Activated naive CD4-positive, alpha-beta T cell treated with Interleukin-2 at 50 U/mL for 16 hours (primary cell): ENCODE data around the gene AMPD3.

Source experiments
- DNase-seq: peaks from one replicate; pipeline ENCODE4 v3.0.0-alpha.2; 2020

Gene AMPD3

DNA sequence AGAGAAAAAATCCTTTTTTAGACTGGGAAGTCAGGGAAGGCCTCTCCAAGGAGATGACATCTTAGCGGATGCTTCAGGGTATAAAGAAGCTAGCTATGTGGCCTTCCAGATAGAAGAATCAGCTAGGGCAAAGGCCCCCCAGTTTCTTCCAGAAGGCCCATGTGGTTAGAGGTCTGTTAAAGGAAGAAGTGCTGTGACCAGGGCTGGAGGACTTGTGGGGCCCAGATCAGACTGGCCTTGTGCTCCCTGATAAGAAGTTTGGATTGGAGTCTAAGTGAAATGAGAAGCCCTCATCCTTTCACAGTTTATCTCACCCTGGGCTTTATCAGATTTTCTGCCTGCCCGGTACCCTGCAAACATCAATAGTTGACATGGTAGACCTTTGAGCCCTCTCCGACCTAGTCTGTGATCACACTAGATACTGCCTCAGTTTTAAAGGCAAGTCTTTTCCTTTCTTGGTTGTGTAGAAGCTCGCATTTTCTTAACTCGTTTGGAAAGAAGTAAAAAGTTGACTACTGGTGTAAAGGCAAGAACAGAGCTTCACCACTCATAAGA is 7.8 kb downstream of the AMPD3 start:
- no peak for DNase-seq

DNA sequence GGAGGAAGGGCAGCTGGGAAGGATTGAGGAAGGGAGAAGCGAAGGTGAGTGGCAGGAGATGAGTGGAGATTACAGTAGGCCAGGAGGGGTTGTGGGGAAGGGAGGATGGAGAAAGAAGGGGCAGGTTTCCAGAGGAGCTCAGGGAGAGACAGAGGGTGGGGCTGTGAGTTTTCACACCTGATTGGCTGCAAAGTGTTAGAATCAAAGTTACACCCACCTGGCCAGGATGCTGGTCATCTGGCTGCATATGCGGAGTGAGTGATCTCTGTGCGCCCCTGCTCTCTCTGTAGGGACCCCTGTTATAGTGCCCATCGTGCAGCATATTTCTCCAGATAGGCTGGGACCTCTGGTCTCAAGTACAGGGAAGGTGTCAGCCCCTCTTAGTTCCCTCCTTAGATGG is 18.3 kb downstream of the AMPD3 start:
- no peak for DNase-seq

DNA sequence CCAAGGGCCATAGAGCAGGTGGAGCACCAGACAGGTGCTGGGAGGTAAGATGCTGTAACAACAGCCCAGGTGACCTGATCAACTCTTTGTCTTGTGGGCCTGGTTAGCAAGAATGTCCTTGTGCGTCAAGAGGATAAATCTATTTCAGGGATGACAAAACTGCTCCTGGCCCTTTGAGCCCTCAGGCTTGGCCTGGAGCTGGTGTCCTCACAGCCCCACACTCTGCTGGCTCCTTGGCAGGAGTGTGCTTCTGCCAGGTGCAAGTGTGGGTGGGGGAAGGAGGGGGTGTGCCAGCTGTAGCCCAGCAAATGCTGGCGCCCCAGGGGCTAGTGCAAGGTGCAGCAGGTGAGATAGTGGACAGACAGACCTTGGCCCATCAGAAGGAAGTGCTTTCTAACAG is 19.5 kb downstream of the AMPD3 start:
- DNase-seq = no peak

DNA sequence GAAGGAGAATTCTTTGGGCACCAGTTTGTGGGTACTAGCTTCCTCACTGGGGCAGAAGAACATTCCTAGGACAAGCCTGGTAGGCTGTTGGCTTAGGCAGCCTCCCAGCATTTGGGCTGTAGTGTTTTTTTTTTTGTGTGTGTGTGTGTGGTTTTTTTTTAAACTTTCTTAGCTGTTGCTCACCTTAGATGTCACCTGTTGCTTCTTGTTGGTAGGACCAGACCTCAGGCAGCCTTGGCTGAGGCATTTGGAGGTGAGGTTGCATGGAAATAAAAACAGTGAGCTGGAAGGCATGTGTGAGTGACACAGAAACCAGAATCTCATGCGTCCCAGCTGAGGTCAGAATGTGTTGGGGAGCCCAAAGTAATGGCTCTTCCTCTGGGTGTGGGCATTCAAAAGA is 21.3 kb downstream of the AMPD3 start:
- no peak for DNase-seq

DNA sequence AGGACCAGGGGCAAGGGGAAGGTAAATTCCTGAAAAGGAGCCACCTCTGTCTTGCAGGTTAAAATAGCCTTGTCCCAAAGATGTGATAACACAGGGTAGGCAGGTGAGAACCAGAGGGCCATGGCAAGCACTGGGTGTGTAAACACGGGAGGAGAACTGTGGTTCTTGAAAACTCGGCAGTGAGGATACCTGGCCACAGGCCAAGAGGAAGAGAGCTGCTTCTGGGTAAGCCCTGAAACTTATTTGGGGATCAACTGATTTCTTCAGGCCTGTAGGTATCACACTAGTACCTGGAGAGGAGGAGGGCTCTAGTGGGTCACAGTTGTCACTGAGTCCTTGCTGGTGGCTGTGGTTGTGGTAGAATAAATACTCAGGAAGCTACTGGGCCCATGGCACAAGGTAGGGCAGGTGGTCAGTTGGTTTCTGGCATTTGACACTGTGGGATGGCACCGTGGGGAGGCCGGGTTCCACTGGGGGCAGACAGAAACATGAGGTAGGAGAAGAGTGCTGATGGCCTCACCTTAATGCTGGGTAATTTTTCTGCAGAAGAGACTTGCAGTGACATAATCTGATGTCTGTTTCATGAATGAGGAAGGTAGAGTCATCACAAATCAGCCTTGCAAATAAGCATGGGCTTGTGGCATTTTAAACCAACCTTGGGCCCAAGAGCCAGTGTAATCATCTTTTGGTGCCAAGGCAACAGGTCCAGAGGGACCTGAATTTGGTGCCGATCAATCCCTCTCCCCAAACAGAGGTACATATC is 22.0 kb downstream of the AMPD3 start:
- no peak for DNase-seq

DNA sequence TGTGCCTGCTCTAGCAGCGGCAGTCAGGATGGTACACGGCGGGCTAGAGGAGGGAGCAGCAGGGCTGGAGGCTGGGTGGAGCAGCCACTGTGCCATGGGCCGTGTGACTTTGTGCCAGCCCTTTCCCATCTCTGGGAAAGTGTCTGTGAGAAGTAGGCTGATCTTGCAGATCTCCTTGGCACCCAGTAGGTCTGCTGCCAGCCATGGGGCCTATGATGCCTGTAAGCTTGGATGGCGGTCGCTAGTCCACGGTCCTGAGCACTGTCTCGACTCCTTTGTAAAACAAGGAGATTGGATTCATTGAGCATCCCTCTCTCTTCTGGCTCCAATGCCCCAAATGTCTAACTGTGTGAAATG is 22.6 kb downstream of the AMPD3 start:
- no peak for DNase-seq

DNA sequence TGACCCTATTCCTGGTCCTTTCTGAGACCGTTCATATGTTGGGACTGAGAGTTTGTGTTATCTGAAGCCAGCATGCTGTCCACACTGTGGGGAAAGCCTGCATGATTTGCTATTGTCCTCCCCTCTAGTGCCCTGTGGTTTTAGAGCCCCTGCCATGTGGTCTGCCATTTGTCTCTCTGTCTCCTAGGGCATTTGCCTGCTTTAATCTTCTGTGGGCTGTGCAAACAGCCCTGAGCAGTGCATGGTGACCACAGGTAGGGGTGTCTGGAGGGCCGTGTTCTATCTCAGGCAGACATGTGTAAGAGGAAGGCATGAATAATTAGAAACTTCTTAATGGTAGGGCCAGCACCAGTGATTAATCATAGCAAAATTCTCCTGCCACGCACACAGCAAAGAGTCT is 23.0 kb downstream of the AMPD3 start:
- no peak for DNase-seq

DNA sequence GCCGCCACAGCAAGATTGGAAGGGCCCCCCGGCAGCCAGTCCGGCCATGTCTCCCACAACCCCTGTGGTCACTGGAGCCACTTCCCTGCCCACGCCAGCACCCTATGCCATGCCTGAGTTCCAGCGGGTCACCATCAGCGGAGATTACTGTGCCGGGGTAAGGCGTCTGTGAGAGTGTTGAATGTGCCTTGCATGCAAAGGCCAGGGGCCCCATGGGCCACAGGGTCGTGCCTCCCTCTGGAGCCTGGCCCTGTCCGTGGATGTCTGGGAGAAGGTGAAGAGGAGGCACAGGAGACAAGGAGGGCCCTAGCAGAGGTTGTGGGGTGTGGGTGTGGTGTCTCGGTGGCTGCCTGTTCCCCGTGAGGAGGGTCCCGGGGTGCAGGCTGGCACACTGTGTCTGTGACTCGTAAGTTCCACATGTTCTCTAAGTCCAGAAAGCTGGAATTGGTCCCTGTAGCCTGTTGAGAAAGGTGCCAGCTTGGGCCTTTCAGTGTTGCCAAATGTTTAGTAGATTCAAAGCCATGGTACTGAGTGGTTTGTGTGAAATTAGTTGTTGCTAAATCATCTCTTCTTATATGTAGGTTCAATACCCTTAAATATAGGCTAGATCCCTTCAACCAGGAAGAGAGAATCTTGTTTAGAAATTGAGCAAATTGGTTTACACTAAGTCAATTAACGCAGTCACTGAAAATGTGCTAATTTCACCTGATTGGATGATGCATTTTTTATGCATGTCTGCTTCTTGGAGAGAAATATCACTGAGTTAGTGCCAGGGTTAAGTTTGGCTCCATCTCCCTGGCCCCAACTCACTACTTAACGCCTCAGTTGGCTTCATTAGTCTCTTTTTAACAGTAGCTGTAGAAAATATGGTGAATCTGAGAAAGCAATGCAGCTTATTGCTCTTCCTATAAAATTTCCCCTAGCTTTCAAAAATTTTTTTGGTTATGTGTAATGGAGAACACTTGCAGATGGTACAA is 23.8 kb downstream of the AMPD3 start:
- no peak for DNase-seq

DNA sequence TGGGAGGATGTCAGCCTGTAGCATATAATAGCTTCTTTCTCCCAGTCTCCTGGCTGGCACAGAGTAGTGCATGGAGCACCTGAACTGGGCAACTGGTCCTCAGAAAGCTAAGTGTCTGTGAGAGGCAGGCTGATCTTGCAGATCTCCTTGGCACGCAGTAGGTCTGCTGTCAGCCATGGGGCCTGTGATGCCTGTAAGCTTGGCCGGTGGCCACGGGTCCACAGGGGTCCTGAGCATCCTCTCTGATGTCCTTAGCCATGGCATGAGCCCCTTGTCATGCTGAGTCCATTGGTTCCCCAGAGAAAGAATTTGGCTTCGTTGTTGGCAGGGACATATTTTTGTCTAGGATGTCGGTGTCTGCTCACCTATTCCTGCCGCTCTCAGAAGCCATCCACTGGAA is 25.0 kb downstream of the AMPD3 start:
- no peak for DNase-seq

DNA sequence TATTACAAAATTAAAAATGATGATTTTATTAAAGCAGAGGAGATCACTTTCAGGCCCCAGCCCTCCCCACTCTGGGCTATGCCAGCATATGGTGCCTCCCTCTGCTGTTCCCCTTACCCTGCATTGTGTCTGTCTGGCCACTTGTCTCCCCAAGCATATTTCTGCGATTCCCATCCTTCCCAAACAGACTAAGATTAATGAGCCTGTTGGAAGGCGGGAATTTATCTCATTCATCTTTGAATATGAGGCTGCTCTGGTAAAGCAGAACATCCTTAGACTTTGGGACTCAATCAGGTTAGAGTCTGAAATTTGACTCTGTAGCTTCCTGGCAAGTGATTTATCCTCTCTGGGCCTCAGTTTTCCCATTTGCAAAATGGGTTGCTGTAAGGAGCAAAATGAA is 25.7 kb downstream of the AMPD3 start:
- DNase-seq = no peak

DNA sequence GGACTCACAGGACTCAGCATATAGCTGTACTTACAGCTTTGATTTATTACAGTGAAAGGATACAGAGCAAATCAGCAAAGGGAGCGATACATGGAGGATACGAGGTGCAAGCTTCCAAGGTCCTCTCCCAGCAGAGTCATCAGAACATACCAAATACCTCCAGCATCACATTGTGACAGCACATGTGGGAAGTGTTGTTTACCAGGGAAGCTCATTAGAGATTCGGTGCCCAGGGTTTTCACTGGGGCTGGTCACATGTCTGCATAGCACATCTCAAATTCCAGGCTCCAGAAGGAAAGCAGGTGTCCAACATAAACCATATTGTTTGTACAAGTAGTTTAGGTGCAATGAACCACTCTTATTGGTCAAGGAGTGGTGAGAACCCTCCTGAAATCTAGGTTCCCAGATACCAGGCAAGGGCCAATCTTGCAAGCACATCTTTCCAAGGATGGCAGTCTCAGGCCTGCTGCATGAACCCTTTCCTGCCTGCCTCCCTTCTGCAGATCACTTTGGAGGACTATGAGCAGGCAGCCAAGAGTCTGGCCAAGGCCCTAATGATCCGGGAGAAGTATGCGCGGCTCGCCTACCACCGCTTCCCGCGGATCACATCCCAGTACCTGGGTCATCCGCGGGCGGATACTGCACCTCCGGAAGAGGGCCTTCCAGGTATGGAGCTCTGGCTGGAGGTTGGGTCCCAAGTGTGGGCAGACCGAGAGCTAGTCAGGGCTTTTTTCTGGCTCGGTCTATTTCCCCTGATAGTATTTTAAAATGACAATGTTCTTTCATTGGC is 26.7 kb downstream of the AMPD3 start:
- DNase-seq = no peak

DNA sequence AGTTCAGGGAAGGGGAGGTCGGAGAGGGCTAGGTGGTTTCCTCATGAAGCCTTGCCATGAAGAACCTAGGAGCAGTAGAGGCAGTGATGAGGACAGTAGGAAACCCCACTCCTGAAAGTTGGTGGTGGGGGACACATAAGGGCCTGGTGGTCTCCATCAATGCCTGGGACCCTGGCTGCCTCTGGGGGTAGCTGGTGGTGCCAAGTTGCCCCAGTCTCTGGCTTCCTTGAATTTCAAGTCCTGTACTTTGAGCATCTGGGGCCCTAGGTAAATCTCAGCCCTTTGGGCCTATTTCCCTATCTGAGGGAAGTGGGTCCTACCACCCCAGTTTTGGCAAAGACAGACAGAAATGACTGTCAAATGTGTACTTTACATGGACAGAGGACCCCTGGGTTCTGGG is 28.1 kb downstream of the AMPD3 start:
- no peak for DNase-seq

DNA sequence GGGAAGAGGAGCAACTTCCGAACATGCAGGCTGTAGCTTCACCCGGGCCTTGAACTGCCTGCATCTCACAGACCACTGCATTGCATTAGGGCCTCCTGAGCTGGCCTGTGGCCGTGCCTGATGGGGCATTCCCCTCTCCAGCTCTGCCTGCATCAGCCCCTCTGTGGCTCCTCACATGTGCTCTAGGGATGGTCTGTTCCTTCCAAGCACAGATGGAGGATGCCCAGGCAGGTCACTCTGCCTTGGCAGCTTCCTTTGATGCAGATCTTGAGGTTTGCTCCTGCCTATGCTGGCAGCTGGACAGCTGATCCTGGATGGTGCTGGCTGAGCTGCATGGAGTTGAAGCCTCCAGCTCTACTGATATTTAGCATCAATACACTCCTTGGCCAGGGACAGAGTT is 28.5 kb downstream of the AMPD3 start:
- no peak for DNase-seq

DNA sequence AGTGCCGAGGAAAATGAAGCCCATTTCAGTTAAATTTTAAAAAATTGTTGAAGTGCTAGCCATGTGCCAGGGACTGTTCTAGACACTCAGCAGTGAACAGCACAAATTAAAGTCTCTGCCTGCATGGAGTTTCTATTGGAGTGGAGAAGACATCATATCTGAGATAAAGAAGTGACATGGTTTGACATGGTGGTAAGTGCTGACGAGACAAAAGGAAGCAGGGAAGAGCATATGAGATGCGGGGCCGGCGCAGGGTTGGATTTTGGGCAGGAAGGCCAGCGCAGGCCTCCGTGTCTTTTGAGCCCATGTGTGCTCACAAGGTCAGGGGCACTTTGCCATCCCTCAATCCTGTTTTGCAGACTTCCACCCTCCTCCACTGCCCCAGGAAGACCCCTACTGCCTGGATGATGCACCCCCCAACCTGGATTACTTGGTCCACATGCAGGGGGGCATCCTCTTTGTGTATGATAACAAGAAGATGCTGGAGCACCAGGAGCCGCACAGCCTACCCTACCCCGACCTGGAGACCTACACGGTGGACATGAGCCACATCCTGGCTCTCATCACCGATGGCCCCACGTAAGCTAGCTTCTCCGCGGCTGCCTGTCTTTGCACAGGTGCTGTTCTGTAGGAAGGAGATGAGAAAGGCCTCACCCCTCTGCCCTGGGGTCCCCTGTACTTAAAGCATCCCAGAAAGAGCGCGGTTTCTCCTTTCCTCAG is 29.6 kb downstream of the AMPD3 start:
- DNase-seq = no peak

DNA sequence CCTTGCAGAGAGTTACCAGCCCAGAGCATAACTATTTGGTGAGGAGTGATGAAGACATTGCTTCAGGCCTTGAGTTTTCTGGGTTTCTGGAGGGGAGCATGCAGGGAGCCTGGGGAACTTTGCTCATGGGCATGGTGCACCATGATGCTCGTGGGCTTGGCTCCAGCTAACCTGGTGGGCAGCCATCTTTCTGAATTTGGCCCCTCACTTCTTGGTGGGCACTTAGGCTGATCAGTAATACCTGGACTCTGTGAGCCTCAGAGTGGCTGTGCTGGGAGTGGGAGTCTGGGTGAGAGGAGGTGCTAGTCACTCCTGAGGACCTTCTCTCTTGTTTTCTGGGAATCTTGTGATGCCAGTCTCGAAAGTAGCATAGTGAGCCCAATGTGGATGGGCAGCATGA is 30.6 kb downstream of the AMPD3 start:
- DNase-seq = no peak

DNA sequence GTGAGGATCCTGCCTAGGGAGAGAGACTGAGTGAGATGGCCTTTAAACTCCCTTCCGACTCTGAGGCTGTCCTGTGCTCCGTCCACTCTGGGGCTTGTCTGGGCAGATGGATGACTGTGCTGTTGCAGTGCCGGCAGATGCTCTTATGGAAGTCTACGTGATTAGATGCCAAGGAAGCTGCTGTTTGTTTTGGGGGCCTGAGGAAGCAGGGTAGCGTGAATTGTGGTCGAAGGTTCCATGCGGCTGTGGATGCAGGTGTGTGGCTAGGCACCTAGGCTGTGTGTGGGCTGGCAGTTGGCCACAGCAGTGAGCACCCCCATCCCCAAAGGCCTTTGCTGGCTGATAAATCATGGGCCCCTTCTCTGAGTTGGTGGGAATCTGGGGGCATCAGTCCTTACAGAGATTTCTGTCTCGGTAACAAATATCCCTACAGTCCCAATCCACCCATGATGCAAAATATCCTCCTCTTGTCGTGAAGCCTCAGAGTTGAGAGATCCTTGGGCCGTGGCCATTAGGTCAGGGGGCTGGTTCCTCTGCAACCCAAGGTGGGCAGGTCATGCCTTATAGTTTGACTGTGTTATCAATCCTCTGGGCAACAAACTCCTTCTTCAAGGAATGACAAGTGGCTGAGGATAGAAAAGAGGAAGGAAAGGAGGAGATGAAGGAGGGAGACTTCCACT is 31.2 kb downstream of the AMPD3 start:
- DNase-seq = no peak

DNA sequence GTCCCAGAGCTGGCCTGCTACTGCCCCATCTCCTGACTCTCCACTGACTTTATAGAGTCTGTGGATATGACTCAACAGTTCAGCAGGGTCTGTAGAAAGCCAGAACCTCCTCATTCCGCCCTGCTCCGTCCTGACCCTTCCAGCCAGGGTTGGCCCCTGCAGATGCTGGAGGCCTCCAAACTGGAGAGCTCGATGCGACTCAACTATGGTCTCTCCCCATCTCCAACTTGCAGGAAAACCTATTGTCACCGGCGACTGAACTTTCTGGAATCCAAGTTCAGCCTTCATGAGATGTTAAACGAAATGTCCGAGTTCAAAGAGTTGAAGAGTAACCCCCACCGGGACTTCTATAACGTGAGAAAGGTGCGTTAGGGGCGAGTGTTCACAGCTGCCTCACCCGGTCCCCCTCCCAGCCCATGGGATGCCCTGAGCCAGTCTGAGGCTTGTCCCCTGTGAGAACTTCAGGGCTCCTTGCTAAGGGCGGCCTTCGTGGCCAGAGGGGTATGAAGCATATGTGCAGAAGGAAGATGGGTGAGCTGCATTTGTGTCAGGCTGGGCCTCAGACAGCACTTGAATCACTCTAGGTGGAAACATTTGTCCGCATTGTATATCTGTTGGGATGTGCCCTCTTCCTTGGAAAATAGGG is 32.1 kb downstream of the AMPD3 start:
- no peak for DNase-seq

DNA sequence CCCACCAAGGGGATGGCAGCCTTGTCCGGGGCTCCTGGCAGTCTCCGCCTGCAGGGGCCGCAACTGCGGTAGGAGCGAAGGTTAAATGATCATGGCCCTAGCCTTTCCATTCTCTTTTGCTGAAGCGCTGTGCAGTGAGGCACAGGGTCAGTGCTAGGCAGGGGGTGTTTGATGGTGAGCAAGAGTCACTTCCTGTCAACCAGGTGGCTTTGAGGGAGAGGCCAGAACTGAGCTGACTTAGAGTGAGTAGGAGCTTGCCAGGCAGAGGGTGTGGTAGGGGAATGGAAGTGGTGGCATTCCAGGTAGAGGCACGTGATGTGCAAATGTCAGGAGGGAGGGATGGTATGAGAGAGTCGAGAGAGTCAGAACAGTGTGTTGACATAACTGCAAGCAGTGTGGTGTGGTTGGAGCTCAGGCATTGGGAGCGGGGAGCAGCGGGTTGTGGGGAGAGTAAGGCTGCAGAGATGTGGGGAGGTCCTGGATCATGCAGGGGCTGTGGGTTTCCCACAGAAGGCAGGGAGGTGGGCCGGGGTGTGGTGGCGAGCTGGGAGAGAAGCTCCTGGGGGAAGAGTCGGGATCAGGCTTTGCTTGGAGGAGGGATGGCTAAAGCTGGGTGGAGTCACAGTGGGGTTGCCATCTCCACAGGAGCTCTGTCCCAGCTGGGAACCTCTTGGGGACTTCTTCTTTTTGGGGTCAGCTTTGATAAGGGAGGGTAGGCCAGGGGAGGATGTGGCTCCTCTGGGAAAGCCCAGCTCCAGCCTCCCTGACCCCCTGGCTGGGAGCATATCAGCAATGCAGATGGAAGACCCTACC is 33.3 kb downstream of the AMPD3 start:
- DNase-seq = no peak

DNA sequence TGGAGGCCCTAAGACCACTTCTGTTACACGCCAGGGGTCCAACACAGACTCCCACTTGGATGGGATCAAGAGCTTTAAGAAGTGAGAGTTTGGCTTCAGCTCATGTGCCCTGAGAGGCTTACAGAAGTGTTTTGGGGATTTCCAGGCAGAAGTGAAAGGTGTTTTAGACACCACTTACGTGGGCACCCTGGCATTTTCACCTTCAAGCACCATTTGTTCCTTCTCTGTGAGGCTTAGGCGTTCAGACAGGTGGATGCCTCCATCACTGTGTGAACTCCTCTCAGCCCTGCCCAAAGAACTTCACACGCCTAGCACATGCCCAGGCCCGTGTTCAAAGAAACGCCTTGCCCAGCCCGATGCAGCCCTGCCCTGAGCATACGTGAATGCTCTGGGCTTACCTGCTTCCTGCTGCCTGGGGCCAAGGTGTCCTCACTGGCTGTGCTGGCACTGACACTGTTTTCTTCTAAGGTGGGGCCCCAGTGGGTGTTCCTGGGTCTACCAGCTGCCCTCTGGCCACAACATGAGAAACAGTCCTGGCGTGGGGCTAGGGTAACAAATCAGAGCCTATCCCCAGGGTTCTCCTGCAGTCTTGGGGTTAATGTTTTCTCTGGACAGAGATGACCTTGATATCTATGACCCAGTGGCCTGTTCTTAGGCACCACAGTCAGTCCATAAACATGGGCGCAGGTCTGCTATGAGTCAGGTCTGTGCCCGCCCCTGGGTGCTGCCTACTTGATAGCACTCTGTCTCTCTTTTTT is 34.0 kb downstream of the AMPD3 start:
- DNase-seq = no peak

DNA sequence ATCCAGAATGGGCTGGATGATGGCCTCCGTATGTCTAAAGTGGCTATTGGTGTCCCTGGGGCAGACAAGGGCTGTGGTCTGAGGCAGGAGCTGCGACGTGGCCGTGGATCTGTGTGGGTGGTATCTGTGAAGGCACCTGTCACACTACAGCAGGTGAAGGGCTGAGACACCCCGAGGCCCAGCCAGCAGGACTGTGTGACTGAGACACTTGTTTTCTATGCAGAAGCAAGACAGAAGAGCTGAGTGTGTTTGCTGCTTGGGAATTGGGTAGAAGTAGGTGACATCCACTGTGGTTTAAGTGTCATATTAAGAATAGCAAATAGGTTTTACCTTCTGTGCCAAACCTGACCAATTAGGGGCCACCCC is 35.0 kb downstream of the AMPD3 start:
- DNase-seq = no peak
